Stimulated activated CD4-positive, alpha-beta T cell treated with anti-CD3 and anti-CD28 coated beads, Interleukin-12 subunit alpha, Interleukin-12 subunit beta, amount 100 ng/mL, for 24 hours (primary cell): ENCODE data around the gene GRIK2.

Experiments
- DNase-seq, 2 experiments: peaks; one replicate each; pipeline ENCODE4 v3.0.0-alpha.2; 2020; ENCODE audit warnings: low read depth in 2 of 2

Gene GRIK2

DNA sequence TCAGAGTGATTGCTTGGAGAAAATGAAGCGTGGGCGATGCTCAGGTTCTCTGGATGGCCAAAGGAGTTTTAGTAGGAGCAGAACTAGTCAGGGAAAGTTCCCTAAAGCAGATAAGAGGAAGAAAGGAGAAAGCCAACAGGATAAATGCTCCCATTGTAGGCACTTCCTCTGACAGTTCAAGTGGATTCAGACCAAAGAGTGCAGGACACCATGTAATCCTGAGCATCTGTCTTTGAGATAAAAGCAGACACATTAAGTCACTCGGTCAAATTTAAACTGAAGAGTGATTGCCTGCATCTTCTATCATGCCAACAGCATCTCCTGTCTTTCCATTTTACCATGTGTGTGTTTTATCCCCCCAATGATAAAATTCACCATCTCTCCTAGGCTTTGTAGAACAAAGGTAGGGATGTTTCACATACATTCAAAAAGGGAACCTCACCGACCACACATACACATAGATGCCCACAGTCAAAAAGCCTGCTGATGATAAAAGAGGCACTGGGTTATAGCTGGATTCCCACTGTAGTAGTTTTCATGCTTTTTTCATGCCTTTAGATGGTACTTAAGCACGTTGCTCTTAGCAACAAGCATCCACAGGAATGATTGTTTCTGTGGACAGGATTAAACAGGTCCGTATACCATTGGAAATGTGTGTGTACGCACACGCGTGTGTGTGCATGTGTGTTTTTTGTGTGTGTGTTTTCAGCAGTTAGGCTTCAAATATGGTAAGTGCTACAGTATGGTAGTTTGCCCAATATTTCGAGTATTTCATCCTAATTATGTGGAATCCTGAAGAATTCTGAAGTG, 7.0 kb downstream of the GRIK2 start:
- no peak for DNase-seq

DNA sequence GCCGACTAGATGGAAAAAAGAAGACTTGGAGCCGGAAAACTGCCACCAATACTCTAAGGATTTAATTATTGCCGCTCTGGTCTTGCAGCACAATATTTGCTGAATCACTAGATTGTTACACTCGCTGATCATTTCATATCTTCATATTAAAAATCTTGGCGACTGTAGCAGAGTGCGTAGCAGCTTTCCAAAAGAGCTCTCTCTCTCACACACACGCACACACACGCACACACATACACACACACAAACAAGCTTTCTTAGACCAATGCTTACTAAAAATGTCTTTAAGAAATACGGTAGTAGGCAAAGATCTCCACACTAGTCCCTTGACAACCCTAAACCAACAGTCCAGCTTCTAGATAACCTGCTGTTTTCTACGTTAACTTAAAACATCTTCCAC, 7.7 kb downstream of the GRIK2 start:
- DNase-seq: no peak

DNA sequence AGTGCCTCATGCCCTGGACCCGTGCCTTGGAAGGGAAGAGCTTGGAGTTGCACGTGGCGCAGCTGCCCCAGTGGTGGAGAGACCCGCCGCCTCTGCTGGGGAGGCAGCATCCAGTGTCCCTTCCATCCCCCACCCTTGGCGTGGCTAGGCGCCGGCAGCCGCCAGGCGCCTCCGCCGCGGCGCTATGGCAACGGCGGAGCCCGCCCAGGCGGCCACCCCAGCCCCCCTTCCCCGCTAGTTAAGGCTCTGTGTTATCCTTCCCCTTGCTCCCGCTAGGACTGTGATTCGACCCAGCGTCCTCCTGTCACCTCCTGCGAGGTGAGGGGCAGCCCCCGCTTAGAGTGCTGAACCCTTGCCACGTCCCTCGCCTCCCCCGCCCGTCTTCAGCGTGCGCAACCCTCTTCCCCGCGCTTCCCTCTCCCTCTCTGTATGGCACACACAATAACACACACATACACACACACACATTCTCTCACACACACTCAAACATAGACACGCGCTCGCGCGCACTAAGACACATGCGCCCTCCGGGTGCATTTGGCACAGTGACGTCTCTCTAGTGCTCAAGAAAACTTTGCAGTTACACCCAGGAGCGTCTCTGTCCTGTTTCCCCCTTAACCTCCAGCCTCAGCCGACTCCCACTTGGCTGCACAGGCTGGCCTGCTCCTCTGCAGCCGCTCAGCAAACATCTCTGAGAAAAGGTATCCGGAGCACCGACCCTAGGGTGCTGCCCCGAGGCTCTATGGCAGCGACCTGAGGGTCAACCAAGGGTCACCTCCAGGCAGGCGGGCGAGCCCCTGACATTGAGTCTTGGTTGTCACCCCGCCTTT, 8.5 kb downstream of the GRIK2 start:
- no peak for DNase-seq

DNA sequence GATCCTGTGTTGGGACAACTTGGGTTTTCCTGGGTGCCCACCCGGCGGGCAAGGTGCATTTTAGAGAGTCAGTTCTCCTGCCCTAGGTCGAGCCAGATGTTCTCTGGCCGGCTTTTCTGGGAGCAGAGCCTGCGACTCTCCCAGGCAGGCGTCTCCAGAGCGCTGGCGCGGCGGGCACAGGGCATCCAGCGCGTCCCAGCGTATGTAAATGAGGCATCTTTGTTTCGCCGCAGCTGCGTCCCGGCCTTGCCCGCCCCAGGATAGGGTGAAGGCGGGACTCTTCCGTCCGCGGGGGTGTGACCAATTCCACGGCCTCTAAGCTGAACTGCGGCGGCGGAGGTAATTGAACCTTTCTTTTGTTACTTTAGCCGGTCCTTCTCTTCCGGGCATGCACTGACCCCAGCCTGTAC, 9.1 kb downstream of the GRIK2 start:
- no peak for DNase-seq

DNA sequence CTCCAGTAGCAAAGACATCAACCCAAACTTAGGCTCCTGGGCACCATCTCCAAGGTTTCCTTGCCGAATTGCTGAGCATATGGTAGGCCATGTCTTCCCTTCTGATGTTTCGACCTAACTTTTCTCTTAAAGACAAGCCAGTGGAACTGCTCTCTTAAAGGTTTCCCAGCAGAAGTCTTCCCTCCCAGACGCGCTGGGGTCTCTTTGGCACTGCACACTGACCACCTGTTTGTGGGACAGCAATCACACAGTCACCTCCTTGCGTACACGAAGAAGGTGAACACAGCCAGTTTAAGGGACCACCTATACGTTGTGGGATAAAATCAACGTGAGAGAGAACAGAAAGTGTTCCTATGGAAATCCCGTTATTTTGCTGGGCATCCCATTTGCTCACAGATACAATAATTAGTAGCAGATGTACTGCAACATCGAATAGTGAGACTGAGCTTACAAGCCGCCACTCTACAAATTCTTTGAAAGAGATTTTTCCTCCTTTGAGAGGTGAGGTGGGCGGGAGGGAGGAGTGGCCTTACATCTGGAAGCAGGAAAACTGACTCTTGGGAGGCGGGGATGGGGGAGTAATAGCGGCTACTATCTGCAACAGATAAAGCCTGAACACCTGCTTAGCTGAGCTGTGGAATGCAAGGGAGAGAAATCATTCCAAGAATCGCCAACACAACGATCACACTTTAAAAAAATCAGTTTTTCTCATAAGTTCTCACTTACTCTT, 9.9 kb downstream of the GRIK2 start:
- no peak for DNase-seq

DNA sequence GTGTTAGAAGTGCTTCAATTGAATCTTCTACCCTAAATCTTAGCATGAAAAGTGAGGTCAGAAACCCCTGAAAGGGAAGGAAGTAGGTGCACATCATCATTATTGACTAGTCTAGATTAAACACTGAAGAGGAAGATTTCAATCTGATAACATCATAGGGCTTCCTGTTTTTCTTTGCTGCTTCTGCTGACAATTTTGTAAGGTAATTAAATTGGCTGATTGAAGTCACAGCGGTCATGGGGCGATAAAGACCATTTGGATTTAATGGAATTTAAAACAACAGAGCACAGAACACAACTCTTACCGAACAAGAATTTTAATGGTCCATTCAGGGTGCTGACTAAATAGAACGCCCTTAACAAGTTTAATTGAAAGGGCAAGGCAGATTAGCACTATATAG, 11.3 kb downstream of the GRIK2 start:
- no peak for DNase-seq

DNA sequence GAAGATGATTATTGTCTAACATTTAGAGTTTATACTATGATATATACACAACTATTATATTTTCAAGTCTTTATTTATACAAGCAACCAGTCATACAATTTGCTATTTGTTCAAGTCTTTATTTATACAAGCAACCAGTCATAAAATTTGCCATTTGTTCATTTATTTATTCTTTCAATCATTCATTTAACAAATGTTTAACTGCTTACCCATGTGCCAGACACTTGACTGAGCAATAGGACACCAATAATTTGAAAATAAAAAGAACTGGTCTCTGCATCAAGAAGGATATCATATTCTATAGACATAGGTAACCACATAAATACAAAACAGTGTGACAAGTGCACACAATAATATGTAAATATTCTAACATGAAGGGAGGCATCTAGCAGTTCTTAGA, 20.3 kb downstream of the GRIK2 start:
- no peak for DNase-seq

DNA sequence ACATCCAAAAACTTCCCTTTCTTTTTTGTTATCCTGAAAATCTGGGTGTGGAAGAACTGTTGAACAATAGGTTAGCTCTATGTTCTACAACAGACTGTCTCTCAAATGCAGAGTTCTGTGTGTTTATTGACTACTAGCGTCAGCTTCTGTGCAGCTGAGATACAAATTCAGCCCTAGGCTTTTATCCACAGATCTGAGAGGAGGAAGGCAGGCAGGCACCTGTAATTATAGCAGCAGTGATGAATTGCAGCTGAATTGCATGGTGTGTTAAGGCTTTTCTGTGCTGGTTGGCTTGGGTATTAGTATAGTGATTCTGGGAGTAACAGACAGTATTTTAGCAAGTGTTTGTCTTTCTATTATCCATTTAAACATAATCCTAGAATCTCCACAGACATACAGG, 24.4 kb downstream of the GRIK2 start:
- DNase-seq: no peak

DNA sequence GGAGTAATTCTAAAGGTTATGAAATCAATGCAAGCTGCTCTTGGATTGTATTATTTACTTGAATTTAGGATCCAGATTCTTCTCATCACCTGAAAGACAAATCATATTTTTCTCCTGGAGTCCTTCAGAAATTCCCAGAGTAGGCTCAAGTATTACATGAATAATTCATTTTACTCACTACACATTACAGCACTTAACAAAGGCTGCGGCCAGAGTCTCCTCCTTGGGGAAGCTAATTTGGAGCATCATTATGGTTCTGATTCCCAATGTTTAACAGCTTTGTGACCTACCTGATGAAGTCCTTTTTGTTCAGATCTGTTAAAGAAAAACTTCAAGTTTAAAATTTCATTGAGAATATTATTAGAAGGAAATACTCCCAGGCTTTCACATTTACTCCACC, 28.7 kb downstream of the GRIK2 start:
- no peak for DNase-seq

DNA sequence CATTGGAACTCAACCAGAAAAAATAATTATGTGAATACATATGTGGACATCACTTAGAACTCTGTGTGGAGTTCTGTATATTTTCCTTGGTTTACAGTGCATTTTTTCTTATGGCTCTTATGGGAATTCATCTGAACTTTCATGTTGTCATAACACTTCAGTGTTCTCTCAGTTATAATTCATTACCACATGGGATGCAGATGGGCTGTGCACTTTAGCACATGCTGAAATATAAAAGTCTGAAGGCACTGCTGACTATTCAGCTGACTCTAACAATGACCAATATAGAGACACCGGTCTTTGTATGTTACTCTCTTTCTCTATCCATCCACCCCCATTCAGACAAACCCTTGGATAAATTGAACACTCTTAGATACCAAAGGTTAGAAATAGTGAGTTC, 29.3 kb downstream of the GRIK2 start:
- no peak for DNase-seq

DNA sequence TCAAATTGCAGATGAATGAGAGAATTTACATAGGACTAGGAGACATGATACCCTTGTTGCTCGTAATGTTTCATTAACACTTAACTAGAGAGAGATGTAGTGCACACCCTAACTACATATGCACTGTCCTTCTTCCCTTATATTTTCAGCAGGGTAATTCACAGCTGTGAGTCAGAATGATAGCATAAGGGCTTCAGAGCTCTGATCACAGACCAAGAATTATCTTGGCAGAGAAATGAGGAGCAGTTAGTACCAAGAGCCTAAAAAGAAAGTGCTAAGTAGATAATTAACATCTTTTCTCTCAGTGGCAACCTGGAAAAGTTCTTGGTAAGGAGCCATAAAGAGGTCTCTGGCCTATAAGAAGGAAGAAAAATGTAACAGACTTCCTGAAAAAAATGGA, 35.8 kb downstream of the GRIK2 start:
- DNase-seq: no peak

DNA sequence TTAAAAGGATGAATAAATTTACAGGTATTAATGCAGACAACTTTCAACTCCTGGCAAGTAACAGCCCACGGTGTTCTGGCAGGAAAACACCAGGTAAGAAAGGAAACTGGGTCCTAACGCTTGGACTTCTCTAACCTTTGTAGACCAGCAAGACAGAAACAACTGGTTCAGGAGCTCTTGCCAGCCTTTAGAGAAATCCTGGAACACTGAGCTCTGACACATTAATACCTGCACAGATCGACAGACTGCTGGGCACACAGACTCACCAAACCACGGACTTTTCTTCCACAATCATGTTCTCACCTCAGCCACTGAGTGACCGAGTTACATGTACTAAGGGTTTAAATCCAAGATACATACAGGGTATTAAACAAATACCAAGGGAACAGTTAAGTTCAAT, 36.3 kb downstream of the GRIK2 start:
- no peak for DNase-seq

DNA sequence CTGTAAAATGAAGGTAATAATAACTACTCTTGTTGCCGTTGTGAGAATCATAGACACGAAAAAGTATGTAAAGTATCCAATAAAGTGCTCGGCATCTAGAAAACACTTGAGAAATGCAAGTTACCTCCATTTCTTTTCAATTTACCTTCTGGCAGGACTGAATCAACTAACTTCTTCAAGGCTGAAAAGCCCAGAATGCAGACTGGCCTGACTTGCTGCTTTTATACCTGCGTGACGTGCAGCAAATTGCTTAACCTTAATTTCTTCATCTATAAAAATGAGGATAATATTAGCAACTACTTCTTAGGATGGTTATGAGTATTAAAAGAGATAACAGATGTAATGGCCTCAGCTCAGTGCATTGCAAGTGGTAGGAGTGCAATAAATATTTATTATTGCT, 39.6 kb downstream of the GRIK2 start:
- DNase-seq: no peak

DNA sequence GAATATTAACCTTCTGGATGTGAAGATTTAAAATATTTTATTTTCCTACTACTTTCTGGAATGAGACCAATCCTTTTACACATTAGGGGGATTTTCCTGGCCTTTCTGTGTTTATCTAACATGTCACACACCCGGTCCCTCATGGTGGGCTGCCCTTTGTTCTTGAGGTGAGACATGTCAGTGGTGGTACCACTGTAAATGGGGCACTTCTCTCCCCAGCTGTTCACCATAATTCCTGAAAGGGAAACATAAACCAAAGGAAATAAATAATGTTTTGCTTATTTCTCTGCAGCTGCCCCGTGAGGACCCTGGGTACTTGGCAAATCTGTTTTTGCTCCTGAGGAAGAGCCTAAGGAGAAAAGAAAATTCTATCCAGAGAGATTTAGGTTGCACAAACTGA, 41.1 kb downstream of the GRIK2 start:
- no peak for DNase-seq

DNA sequence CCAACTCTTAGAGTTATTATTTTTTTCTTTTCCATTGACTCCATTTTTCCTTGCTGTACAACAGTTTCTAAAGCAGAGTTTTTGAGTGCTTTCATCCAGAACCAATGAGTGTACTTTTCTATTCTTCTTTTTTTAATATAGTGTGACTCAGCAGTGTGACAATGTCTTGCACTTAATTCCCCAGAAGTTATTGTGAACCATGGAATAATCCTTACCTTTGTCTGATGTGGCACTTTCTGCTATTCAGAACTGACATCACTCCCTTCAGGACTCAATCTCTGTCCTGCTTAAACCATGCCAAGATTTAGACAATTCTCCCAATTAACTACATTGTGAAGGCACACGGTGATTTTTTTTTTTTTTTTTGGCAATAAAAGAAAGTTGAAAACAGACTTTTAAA, 41.5 kb downstream of the GRIK2 start:
- no peak for DNase-seq

DNA sequence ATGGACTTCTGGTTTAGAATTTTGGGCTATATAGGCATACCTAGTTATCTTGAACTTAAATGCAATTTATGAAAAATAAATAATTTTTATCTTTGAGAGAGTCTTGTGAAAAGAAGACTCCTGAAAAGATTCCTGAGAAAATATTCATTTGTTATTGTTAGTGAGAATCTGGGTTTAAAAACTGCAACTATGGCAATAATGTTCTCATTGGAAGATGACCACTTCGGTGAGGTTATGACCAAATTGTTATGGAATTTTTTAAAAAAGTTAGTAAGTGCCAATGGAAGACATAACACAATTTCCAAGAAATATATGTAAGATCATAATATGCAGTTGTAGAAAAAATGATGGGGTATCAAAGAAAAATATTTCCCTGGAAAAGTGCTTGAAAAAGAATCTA, 46.3 kb downstream of the GRIK2 start:
- DNase-seq: no peak

DNA sequence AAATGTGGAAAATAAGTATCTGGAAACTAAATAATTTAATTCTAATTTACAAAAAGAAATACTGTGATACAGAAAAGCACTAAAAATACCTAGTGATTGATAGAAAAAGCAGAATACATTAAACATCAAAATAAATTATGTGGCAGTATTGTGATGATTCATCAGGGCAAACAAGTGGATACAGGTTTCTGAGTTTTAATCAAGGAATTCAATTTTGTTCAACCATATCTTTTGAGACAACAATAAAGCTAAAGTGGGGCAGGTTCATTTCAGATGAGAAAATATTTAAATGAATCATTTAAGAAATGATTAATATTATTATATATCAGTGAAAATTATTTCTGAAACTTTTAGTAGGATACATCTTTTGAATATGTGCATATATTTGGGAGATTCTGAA, 49.8 kb downstream of the GRIK2 start:
- no peak for DNase-seq

DNA sequence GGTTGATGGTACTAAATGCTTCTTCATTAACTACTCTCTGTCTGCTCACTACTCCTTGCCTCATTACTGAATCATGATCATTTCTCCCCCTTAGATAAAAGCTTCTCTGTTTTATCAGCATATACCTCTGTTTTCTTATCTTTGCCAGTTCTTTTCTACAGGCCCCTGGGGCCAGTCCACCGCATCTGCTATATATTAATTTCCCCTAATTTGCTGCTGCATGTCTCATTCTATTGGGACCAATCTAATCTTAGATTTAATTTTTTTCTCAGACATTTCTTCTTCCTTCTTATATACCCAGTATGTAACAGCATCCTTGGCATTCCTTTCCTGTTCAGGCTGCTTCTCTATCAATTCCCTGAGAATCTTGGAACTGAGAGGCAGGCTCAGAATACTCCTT, 51.2 kb downstream of the GRIK2 start:
- DNase-seq: no peak

DNA sequence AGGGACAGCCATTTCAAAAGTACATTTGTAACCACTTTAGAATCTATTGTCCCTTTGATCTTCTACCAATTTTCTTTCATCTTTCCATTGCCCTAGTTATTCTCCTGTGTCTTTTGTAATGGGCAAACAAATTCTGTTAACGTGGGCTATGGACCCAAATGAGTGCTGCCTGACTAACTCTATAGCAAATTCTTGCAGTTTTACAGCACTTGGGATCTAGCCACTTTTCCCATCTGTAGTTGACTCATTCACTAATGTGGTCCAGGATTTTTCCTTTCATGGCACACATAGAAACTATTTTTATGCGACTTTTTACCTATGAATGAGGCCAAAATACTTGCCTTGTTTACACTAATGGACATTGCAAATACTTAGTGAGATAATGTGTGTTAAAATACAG, 52.0 kb downstream of the GRIK2 start:
- DNase-seq: no peak

DNA sequence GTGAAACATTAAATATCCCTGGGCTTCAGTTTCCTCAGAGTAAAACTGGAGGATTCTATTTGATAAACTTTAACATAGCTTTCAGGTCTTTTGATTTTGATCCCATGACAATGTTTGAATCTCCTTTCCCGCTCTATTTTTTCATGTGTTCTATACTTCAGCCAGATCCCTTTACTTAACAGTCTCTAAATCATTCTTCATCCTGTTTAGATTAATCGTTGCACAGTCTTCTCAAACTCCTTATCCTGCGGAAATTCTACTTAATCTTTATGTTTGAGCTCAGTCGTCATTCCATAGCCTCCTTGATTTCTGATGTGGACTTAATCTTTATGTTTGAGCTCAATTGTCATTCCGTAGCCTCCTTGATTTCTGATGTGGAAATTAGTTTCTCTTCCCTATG, 57.4 kb downstream of the GRIK2 start:
- DNase-seq: no peak

DNA sequence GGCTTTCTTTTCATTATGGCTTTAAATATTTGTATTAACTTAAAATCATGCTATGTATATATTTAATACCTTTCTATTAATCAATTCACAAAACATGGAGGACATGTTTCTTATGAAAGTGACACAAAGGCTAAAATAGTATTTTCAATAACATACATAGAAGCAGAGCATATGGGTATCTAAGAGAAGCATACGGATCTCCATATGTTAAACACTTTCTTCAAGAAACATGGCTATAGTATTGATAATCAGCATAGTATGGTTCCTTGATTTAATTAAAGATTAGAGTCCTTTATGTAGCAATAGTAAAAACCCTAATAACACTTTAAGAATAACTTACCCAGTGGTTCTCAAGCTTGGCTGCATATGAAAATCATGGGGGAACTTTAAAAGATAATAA, 58.5 kb downstream of the GRIK2 start:
- DNase-seq: no peak

DNA sequence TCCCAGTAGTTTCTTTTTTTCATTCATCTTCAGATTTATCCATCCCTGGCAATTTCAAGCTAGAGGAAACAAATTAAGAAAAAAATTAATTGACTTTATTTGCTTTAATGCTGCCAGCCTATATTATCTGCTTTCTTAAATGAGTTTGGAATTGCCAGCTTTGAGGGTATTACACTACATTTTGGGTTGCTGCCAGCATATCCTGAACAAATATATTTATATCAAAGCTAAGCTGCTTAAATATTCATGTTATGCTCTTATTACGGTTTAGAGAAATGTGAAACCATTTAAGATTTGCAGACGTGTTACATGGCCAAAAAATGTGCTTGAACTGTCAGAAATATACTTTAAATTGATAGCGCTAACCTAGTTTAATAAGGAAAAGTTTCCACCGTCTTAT, 59.7 kb downstream of the GRIK2 start:
- no peak for DNase-seq
